ENCODE measurements around the gene CCDC6. TPM values are rescaled to one million over a fixed set of nuclear protein-coding genes. Genes with fewer than 3 reads are reported as not detected.
"Not testable (repeated sequence)": the region's sequence is repeated elsewhere in the genome, so short reads cannot be mapped to it uniquely, and the experiment has no call there.

The CCDC6 gene
- total RNA-seq, 1 donor from 2014 or later, result 64.5 TPM

DNA sequence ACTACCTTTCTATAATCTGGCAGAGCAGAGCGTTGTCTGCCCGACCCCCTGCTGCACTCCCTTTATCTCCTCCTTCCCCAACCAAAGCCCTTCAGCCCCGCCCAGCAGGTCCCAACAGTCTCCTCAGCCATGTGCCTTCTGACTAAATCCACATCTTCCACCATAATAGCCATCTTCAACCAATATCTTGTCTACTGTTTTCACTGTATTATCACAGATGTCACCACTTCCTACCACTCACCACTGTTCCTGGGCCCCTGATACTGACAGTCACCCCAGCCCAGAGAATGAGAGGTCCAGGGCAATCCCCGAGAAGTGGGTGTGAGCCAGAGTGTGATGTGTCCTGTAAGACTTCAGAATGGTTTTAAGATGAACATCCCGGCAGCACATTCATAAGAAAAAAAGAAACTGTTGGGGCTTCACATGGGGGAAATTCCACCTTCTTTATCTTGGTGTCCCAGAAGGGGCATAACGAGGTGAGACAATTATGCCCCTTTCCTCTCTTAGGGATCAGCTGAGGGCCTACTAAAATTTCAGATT lies 25.3 kb downstream of the CCDC6 start:
- no peak for DNase-seq (ENCODE audit: low spot score)

DNA sequence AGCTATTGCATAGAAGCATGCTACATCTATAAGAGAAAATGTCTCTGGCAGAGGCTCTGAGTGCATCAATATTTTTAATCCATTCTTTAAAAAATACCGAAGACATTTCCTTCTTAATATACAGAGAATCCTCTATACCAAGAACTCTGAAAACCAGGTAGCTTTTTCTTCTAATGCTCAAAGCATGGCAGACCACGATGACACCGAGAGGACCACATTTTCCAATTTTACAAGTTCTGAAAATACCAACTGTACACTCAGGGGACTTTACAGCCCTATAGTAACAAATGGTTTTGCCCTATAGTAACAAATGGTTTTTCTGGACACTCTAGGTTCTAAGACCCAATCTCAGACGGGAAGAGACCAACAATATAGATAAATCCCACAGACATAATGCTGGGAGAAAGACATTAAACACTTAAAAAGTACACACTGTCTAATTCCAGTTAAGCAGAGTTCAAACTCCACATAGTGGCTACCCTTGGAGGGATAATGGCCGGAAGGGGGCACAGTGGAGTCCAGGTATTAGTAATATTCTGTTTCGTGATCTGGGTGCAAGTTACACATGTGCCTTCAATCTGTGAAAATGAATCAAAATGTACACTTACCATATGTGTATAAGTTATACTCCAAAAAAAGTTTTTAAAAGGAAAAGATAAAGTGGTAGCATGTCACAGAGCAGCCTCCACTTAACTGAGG lies 26.2 kb downstream of the CCDC6 start:
- no peak for DNase-seq (ENCODE audit: low spot score)

DNA sequence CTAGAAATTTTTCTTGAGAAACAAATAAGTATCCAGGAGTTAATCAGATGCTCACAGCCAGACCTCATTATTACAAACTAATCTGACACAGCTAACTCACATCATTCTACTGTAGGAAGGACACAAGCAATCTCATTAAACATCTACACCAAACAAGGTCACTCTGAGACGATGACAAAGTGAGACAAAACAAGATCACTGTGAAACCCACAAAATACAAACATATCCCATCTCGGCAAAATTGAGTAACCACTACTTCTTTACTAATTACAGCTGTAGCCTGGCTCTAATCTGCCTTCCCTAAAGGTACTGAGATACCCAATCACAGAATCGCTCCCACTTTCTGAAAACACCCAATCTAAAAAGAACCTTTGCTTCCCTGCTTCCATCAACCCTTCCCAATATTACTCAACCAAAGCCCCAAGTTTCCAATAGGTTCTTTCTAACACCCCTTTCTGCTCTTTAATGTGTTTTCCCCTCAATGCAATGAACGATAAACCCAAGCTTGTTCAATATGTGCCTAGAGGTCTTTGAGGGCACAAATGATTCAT lies 26.9 kb downstream of the CCDC6 start:
- no peak for DNase-seq (ENCODE audit: low spot score)

DNA sequence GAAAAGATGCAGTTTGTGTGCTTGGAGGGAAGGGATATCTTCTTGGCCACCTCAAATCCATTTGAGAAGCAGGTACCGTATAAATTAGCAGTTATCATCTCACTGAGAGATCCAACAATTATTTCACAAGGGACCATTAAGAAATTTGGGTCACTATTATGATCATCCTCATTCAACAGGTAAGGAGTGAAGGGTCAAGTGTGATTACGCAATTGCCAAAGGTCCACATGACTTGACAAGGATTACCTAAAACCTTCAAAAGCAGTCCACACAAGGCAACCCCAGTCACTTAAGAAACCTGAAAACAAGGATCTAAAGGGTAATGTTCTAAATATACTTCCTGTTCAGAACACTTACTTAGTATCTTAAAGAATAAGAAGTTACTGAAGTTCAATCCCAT lies 27.4 kb downstream of the CCDC6 start:
- no peak for DNase-seq (ENCODE audit: low spot score)

DNA sequence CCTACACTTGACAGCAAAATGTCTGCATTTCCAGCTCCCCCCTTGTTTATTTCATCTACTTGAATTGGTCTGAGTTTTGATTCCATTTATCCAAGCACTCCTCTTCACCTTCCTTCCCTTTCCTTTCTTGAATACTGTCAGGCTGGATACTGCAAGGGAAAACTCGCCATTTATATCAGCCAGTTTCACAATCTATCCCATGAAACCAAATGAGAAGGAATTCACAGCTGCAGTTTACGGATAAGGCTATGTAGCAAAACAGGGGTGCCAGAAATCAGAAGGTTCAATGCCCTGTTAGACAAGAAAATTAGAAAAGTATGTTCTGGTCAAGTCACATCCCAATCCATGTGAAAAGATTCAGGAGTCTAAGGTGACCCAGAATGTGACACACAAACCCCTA lies 28.1 kb downstream of the CCDC6 start:
- DNase-seq (ENCODE audit: low spot score), result no peak

DNA sequence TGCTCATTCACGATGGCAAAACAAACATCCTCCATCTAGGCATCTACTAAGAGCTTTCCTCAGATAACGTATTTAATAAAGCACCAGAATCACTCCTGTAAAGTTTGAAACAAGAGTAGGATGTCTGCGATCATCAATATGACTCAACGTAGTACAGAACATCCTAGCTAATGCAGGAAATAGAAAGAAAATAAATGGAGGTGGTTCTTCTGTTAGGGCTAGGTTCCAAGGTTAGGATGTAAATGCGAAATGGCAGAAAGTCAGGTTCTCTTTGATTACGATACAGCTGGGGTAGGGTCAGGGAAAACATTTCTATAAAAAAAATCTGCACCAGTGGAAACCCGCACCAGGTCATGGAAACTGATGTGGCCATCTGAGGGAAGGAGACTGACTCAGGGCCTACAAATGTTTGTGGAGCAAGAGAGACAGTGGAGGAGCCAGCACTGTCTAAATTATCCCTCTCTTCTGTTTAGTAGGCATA lies 29.1 kb downstream of the CCDC6 start:
- DNase-seq (ENCODE audit: low spot score), result no peak

DNA sequence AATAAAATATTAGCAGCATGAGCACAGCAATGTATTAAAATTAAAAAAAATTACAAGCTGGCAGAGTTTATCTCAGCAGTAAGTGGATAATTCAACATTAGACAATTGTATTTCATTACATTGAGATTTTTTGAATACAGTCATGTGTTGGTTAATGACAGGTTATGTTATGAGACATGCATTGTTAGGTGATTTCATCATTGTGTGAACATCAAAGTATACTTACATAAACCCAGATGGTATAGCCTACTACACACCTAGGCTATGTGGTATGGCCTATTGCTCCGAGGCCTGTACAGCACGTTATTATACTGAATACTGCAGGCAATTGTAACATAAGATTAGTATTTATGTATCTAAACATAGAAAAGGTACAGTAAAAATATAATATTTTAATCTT lies 29.7 kb downstream of the CCDC6 start:
- no peak for DNase-seq (ENCODE audit: low spot score)

DNA sequence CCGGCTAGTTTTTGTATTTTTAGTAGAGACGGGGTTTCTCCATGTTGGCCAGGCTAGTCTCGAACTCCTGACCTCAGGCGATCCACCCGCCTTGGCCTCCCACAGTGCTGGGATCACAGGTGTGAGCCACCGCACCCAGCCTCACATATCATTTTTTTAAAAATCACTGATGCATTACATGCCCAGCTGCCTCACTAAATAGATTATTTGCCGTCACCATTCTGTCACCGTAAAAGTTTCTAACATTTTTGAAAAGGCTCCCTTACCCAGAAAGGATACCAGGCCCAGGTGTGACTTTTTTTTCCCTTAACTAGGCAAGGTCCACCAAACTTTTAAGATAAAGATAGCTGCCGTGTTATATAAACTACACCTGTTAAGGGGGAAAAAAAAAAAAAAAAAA lies 30.1 kb downstream of the CCDC6 start:
- not testable (repeated sequence) for DNase-seq (ENCODE audit: low spot score)

DNA sequence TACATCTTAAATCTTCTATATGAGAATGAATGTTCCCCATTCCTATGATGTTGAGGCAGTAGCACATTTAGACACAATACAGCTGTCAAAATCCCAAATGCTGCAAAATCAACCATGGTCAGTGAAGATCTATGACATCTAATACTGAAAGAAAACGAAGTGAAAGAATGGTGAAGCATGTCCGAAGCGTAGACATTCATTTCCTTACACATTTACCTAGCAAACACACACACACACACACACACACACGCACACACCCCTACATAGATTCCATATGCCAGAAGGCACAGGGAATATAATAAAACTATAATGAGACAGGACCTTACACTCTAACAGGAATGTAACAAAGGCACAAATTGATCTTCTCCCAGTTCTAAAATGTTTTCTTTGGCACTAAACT lies 32.5 kb downstream of the CCDC6 start:
- no peak for DNase-seq (ENCODE audit: low spot score)

DNA sequence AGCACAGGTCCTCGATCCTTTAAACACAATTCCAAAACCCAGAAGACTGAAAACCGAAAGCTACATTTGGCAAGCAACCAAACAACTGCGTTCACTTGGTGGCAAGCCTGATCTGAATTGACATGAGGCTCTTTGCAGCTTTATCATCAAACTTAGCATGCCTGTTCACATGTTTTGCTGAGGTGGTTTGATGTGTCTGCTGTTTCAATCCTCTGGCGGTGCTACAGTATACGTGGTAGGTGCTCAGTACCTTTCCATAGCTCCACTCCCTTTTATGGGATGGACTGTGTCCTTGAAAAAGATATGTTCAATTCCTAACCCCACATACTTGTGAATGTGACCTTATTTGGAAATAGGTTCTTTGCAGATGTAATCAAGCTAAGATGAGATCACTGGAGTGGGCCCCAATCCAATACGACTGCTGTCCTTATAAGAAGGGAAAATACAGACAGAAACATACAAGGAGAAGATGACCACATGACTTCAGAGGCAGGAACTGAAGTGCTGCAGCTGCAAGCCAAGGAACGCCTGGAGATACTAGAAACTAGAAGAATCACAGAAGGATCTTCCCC lies 33.4 kb downstream of the CCDC6 start:
- peak; percentile 56 for DNase-seq (ENCODE audit: low spot score)

DNA sequence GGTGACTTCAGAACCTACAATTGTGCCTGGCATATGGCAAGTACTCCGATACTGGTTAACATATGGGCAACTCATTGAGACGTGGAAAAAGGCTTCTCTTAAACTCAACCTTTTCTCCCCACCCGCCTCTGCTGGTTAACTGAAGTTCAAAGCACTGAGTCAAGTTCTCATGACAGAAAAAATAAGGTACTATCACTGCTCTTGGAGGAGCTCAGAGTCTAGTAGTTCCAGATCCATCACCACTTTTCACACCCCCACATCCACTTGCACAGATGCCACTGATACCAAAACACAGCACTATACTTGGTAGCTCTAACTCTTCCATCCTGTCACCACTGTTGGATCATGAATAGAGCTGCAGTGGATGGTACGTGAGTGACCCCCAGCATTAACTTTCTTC lies 36.2 kb downstream of the CCDC6 start:
- no peak for DNase-seq (ENCODE audit: low spot score)

DNA sequence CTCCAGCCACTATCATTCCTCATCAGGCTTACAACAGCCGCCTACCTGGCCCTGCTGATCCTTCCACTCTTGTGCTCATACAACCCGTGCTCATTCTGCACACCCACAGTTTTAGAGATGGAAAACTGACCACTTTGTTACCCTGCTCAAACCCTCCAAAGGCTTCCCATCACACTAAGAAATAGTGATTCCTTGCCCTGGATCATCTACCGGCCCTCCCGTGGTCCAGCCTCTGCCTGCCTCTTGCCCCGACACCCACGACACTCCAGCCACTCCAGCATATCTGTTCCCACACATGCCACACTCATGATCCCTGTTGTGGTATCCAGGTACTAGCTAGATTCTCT lies 36.8 kb downstream of the CCDC6 start:
- DNase-seq (ENCODE audit: low spot score), result no peak

DNA sequence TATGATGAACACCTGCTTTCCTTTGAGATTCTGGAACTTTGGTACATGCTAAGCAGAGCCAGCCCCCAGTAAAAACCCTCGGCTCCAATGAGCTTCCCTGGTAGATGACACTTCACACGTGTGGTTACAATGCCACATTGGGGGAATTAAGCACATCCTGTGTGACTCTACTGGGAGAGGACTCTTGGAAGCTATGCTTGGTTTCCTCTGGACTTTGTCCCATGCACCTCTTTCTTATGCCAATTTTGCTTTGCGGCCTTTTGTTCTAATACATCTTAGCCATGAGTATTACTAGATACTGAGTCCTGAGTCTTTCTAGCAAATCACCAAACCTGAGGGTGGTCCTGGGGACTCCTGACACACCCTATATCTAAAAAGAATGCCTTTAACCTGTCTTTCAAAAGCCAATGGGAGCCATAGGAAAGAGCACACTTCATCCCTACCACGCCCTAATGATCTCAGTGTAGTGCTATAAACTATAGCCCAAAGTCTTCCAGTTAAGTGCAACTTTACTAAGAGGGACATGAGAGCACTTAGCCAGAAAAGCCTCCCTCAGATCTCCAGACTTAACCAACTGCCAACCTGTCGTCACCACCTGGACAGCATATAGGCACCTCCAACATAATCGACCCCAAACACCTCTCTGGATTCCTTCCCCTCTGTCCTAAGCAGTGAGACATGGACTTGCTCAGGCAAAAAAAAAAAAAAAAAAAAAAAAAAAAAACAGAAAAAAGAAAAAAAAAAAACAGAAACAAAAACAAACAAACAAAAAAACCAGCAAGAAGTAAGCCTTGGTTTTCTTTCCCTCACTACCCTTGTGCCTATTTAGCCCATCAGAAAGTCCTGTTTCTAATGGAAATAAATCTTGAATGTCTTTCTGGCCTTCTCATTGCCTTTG lies 37.4 kb downstream of the CCDC6 start:
- no peak for DNase-seq (ENCODE audit: low spot score)

DNA sequence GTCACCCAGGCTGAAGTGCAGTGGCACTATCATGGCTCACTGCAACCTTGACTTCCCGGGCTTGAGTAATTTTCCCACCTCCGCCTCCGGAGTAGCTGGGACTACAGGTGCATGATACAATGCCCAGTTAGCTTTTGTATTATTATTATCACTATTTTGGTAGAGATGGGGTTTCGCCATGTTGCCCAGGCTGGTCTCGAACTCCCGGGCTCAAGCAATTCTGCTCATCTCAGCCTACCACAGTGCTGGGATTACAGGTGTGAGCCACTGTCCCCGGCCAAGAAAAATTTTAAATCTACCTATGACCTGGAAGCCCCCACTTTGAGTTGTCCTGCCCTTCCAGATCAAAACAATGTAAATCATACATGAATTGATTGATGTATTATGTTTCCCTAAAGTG lies 38.8 kb downstream of the CCDC6 start:
- DNase-seq (ENCODE audit: low spot score), result no peak

DNA sequence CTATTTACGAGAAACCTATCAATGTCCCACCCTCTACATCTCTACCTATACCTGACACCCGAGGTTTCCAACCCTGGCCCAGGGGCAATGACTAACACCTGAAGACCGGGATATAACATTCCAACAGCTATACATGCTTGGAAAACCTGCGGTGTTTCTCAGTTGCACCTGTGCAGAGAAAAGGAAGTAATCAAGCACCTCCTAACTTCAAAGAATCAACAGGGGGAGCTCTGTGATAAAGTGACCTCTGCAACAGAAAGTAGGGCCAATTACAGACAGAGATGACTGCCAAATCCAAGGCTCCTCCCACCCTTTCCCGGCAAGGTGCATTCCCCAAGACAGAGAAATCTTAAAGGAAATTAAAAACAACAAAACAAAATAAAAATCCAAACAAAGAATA lies 41.3 kb downstream of the CCDC6 start:
- no peak for DNase-seq (ENCODE audit: low spot score)

DNA sequence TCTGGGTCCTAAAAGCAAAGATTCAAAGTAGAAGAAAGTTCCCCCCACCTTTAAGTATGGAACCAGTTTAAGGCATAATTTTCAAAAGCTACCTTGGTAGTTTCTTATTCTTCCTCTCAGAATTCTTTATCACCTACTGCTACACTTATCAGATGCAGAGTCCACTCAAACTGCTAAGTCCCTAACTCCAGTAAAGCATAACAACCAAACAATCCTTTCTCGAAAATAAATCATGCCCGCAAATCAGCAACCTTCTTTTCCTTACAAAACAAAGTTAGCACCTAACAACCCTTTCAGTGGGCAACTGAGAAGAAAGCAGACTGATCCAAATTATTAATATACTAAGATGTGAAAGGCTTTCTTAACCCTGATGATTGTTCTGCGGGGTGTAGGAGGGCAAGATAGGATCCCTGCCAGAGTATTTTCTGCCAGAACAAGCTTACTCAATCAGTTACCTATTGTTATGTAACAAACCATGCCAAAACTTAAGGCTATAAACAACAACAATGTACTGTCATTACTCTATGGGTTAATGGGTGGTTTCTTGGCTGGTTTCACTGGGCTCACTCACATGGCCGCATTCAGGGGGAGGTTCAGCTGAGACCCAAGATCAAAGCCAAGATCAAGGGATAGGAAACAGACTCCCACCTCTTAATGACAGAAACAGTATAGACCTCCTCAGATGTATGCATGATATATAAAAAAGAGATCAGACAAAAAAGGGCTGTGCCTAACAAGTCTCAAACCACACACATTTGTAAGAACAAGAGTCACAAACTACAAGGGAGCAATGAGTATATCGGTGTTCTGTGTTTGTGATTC lies 42.0 kb downstream of the CCDC6 start:
- no peak for DNase-seq (ENCODE audit: low spot score)

DNA sequence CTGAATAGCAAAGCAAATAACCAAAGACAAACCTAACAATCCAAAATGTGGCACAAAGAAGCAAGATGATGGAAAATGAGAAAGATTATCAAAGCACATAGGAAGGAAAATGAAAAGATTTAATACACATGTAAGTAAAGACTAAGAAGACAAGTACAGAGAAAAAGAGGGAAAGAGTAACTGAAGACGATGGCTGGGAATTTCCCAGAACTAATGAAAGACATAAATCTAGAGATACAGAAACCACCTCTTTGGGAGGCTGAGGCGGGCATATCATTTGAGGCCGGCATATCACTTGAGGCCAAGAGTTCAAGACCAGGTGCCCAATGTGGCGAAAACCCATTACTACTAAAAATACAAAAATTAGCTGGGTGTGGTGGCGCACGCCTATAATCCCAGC lies 46.8 kb downstream of the CCDC6 start:
- no peak for DNase-seq (ENCODE audit: low spot score)

DNA sequence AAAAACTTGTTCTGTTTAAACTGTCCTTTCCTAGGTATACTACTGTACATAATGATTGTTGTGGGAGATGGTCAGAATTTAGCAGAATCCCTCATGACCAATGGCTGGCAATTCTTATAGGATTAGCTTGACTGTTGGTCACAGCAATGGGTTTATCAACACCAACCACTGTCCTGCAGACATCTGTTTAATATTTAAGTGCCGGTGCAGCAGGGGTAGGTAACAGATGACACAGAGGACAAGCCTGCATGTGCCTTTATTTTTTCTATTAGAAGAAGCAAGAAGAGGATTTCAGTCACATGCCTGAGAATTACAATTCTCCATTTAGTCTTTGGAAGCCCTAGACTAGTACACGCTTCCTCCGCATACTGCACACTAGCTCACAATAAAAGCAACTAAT lies 48.4 kb downstream of the CCDC6 start:
- no peak for DNase-seq (ENCODE audit: low spot score)

DNA sequence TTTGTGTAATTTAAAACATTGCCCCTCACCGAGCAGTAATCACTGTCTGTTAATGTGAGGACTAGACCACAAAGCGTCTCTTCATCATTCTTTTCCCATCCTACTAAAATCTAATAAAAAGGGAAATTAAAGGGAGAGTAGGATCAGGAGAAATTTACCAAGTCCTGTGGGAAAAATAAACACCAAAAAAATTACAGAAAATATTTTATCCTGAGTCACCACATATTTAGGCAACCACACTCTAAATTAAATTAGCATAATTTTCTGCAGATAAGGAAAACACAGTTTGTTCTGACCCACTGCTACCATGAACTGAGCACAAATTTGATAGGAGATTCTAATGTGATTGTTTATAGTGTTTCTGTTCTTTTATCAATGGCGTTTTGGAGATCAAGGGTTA lies 49.3 kb downstream of the CCDC6 start:
- DNase-seq (ENCODE audit: low spot score), result no peak

DNA sequence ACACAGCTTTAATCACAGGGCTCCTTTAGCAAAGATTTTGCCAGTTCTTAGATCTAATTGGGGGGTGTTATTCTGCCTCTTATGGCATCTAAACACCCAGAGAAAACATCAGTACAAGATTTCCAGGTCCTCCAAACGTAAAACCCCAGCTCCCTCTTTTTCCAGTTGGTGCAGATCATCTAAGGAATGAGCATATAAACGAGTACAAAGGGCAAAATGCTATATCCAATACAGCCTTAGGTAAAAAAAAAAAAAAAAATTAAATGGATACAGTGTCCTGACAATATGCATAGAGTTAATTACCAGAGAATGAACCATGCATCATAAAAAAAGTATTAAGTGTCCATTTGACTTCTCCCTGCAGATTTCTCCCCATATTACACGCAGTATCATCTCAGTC lies 50.3 kb downstream of the CCDC6 start:
- DNase-seq (ENCODE audit: low spot score), result no peak

DNA sequence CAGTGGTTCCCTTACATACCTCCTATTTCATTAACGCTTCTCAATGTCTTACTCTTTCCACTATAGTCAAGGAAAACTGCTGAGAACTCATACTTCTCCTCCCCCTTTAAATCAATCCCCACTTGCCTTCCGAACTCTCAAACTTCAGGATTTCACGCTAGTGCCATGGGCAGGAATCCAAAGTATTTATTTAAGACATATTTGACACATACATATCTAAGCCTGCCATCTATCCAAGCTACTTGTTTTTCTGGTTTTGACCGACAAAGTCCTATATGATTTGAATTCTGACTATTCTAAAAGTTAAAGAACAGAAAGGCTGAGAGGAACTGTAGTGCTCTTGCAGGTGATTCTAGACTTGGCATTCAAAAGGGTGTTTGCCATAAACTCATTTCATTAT lies 51.8 kb downstream of the CCDC6 start:
- no peak for DNase-seq (ENCODE audit: low spot score)

DNA sequence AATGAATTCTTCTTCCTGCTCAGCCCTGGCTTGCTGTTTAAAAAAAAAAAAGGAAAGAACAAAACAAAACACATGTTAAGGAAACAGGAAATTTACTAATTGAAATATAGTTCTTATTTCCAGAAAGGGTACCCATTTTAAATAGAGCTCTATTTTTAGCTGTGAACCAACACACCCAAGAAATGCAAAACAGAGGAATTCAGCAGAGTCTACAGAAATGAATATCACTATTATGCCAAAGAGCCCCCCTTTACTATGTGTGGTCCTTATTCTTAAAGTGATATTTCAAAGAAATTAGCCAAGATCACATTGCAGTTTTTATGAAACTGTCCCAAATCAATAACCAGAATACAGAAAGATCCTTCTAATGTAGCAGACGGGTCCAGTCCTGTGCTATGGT lies 53.7 kb downstream of the CCDC6 start:
- no peak for DNase-seq (ENCODE audit: low spot score)

Data from ureter (tissue), 1 donor.